Glomerular endothelial cell (primary cell): ENCODE measurements around the gene ELMOD3. TPM values are rescaled to one million over a fixed set of nuclear protein-coding genes. Genes with fewer than 3 reads are reported as not detected.

ENCODE experiments used
- DNase-seq: peaks from one replicate; pipeline ENCODE4 v3.0.0-alpha.2; 2011; ENCODE audit warnings: low read depth, low spot score; ENCODE audit errors: extremely low read depth
- total RNA-seq: library from RNA; depleted of rRNA; stranded (reverse); fragments of >200 nt; gene quantifications from 2 replicates; pipeline ENCODE4 v1.2.3, GENCODE V29; 2015

ELMOD3 gene
- total RNA-seq, 1 donor from 2014 or later, result 13.7 TPM

DNA sequence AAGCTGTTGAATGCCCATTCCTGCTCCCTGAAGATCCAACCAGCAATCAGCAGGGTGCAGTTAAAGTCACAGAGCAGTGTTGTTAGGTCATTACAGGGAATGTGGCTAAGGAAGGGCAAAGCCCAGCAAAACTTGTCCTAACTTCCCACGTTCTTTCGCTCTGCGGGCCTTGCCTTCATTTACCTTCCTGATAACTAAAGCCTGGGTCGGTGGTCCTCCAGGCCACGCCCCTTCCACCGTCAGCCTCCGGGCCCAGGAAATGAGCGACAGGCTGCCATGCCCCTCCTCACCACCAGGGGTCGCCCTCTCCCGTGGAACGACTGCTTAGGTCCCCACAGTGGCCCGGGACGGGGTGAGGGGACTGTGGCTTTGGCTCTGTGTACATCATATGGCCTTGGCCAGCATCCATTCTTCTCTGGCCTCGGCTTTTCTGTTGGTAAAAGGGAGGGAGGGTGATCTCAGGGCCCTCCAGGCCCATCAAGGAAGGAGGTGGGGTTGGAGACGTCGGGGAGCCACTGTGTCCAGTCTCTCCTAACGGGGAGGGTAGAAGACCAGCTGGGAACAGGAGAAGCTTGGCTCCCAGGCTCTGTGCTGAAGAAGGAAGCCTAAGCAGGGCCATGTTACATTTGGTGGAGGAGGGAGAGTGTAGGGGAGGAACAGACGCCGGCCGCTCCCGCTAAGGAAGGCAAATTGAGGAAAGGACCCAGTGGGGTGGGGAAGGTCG, 66.1 kb downstream of the ELMOD3 start:
- DNase-seq, result no peak

DNA sequence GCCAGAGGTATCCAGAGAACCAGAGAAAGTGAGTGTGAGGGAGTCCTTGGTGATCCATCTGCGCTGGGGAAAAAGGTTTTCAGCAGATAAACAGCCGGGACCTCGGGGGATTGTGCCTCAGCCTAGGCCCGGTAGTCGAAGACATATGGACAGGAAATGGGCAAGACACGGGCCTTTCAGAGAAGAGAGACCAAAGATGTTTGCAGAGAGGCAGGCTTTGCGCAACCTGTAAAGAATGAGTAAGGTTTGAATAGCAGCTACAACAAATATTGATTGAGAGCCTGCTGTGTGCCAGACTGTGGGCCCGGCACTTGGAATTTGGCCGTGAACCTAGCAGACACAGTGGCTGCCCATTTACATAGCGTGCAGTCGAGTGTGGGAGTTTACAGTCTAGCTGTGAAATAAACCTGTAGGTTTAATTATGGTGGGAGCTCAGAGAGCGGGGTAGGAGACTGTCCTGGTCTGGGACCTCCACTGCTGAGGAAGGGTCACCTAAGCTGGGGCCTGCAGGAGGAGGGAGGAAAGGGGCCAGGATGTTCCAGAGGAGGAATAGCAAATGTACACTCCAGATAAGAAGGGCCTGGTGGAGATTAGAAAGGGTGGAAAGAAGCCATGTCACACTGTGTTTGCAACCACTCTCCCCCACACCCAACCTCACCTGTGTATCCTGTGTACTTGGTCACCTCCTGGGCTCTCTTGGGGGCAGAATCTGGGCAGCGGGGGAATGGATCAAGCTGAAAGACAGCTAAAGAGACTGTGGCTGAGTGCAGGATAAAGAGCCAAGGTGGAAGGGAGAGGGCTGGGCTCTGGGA, 66.9 kb downstream of the ELMOD3 start:
- DNase-seq, result no peak

DNA sequence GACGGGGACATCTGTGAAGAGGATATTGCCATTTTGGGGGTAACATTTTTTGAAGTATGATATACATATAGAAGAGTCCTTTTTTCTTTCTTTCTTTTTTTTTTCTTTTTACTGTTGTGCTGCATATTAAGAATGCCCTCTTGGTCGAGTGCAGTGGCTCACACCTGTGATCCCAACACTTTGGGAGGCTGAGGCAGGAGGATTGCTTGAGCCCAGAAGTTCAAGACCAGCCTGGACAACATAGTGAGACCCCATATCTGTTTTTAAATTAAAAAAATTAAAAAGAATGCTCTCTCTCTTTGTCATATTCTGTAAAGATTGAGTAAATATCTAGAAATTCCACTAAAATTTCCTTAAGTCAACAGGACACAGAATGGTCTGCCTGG, 67.5 kb downstream of the ELMOD3 start:
- no peak for DNase-seq

DNA sequence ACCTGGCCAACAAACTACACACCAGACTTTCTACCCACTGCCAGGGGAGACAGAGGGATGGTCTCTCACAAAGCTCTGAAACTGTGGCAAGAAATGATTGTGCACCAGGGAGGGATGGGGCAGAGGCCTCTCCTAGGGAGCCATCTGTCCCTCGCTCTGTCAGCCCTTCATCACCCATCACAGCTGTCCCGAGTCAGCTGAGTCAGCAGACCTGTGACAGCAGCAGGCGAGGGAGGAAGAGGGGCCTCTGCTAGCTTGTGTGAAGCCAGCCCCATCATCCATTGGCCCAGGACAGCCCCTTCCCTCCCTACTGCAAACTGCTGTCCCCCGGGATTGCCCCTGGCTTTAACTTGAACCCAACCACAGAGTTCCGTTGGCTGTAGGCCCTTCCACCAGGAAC, 69.0 kb downstream of the ELMOD3 start:
- no peak for DNase-seq

DNA sequence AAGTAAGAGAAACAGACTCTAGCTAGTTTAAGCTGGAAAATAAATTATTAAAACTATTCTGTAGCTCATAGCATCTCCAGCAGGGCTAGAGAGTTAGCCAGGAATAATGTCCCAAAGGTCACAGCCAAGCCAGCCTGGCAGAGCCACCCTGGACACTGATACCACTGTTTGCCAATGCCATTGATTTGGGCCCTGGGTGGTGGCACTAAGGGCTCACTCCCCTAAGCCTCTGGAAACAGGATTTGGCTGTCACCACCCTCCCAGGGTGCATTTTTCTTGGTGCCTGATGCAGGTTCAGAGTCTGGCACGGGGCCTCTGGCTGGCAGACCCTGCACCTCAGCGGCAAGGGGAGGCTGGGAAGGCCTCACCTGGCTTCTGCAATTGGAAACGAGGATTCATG, 71.0 kb downstream of the ELMOD3 start:
- DNase-seq, result no peak

DNA sequence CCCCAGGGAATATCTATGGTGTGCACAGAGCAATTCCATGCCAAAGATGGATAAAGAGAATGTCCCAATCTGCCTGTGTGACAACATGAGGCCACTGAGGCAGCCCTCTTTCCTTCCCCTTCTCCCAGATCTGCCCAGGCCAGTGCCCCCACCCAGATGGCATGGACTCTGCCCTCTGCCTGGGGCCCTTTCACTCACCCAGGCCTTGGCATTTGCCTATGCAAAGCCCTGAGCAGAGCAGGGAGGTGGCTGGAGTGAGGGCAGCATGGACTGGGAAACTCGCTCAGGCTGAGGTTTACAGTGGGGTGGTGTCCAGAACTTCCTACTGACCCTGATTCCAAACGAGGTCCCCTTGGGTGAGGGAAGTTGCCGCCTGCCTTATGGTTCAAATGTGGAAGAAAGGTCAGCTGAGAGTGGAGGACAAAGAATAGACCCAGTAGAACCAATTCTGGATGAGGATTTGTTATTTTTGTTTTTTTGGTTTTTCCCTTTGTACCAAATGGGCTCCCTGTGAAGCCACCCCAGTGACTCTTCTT, 72.8 kb downstream of the ELMOD3 start:
- no peak for DNase-seq

DNA sequence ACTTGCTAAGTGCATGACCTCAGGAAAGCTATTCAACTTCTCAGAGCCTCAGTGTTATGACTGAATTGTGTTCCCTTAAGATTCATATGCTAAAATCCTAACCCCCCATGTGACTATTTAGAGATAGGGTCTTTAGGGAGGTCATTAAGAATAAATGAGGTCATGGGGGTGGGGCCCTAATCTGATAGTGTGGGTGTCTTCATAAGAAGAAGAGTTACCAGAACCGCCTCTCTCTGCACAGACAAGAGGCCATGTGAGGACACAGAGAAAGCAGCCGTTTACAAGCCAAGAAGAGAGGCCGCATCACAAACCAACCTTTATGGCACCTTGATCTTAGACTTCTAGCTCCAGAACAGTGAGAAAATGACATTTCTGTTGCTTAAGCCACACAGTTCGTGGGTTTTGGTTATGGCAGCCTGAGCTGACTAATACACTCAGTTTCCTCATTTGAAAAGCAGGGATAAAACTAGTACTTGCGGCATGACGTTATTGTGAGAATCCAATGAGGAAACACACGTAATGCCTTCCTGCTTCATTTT, 73.8 kb downstream of the ELMOD3 start:
- no peak for DNase-seq

DNA sequence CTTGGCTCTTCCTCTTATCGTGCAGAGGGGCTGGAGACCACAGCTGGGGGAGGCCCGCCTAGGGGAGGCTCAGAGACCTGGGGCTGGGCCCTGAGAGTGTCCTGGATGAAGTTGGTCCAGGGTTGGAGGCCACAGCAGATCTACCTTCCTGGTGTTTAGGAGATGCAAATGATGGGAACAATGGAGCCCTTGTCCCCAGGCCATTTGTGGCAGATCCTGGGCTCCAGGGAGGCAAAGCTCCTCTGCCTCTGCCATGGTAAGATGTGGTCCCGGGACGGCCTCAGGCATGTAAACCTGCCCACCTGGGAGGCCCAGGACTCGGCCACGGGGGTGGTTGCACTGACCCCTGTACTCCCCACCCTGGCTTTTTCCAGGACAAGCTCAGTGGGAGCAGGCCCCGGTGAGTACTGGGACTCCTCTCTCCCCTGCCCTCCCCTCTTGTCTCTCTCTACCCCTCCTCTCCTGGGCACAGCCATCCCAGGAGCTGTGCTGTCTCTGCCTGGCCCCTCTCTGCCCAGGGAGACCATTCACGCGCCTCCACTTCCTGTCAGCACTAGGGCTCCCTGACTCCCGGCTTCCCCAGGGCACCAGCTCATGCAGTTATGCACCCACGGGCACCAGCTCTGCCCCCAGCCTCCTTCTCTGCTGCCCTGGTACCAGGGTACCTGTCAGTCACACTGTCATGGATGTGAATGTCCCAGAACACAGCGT, 74.8 kb downstream of the ELMOD3 start:
- DNase-seq, result no peak

DNA sequence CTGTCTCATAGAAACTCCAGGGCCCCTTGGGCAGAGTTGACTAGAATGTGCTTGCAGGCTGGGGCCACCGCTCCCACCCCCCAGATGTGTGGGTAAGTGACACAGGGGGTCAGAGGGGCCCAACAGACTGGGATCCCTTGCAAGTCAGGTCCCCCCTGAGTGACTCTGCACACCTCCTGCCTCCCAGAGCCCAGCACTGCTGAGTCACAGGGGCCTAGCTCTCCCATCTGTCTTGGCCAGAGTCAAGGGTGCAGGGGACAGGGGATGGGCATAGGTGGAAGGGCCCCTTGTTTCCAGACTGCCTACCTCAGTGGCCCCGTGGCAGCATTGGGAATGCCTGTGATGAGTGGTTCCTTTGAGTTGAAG, 75.3 kb downstream of the ELMOD3 start:
- DNase-seq, result no peak

DNA sequence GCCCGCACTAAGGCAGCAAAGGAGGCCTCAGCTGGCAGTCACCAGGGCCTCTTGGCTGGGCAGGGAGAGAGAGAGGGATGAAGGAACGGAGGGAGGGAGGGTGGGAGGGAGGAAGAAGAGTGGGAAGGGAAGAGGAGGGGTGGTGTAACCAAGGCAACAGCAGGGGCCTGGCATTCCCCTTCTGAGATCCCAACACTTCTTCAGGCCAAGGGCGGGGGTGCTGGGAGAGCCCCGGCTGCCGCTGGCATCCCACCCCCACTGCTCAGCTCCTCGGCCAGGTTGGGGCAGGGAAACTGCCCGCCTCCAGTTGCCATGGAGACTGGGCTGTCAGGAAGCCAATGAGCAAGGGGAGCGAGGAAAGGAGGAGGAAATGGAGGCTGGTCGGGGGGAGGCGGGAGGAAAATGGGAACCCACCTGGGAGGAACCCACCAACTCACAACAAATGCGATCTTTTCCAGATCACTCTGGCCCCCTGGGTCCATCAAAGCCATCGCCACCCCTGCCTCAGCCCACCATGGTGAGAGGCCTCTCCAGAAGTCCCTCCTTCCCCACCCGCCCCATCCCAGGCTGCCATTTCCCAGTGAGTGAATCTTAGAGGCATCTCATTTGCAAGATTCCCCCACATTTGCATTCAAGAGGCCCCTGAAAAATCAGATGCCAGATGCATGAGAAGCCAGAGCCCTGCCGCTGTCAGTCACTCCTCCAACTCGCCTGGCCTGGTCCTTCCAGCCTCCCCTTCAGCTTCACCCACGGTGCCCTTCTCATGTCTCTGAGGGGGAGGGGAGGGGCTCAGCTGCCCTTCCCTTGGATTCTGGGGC, 76.4 kb downstream of the ELMOD3 start:
- no peak for DNase-seq

DNA sequence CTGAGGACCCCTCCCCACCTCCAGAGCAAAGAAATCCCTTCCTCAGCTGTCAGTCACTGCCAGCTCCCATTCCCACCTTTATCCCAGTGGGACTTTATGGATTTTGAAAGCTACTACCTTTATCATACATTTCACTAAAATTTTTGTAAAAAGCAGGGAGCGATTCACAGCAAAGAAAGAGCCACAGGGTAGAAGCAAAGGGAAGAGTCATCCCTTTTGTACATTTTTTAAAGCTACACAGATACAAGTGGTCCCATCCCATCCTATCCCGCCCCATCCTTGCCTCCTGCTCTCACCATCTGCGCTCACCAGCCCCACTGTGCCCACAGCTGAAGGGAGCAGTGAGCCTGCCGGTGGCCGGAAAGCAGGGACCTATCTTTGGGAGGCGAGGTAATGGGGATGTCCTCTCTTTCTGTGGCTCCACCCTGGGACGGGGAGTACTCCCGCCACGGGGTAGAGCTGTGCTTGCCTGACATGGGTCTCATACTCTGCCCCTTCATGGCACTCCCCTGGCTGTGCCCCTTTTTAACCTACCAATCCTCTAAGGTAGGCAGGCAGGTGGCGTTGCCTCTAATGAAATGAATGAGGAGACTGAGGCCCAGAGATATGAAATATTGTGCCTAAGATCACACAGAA, 77.1 kb downstream of the ELMOD3 start:
- no peak for DNase-seq

DNA sequence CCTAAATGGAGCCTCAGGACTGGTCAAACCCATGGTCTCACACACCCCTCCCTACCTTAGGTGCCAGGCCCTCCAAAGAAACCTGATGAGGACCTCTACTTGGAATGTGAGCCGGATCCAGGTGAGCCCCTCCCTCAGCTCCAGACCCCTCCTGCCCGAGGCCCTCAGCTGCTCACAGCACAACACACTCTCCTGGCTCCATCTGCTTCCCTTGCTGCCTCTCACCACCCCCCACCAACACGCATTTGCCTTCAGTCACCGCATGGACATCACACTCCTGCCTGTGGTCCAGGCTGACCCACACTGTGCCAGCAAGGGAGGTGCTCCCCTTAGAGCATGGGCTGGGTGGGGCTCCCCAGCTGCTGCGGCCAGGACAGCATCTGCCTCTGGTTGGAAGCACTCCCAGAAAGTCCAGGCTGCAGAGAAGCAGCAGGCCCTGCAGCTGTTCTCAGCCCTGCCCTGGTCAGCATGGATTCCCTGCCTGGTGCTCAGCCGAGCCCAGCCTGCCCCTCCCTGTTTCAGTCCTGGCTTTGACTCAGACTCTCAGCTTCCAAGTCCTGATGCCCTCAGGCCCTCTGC, 79.0 kb downstream of the ELMOD3 start:
- no peak for DNase-seq

DNA sequence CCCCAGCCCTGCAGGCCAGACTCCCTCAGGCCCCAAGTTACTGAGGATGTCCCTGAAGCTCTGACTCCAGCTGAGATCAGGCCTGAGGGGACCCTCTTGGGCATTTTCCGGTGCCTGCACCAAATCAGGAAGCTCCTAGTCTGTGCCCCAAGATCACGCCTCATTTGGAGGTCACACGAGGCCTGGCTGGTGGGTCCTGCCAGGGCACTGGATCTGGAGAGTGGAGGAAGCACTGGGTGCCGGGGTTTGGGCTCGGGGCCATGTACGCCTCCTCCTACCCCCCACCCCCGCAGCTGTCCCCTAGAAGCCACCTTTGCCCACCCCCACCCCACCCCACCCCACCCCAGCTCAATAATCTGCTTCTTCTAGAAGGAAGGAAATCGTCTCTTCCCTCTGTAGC, 80.1 kb downstream of the ELMOD3 start:
- DNase-seq, result no peak

DNA sequence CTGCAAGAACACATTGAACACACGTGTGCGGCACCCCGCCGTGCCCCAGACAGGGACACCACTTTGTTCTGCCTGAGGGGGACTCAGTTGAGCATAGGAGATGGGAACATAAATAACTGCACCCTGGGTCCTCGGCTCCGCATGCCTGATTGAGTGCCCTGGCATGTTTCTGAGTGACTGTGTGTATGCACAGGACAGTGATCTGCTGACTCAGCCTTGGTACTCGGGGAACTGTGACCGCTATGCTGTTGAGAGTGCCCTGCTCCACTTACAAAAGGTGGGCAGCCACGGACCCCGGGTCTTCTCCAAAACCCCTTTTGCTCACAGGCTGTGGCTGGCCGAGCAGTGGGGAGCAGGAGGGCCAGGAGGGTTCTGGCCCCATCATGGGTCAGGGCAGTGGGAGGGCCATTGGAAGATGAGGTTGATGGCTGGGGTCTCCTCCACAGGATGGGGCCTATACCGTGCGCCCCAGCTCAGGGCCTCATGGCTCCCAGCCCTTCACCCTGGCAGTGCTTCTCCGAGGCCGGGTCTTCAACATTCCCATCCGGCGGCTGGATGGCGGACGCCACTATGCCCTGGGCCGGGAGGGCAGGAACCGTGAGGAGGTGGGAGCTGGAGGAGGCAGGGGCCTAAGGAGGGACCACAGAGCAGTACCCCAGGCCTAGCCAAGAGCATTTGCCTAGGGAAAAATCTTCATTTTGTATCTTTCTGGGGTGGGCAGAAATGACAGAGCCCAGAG, 80.8 kb downstream of the ELMOD3 start:
- DNase-seq, result no peak

DNA sequence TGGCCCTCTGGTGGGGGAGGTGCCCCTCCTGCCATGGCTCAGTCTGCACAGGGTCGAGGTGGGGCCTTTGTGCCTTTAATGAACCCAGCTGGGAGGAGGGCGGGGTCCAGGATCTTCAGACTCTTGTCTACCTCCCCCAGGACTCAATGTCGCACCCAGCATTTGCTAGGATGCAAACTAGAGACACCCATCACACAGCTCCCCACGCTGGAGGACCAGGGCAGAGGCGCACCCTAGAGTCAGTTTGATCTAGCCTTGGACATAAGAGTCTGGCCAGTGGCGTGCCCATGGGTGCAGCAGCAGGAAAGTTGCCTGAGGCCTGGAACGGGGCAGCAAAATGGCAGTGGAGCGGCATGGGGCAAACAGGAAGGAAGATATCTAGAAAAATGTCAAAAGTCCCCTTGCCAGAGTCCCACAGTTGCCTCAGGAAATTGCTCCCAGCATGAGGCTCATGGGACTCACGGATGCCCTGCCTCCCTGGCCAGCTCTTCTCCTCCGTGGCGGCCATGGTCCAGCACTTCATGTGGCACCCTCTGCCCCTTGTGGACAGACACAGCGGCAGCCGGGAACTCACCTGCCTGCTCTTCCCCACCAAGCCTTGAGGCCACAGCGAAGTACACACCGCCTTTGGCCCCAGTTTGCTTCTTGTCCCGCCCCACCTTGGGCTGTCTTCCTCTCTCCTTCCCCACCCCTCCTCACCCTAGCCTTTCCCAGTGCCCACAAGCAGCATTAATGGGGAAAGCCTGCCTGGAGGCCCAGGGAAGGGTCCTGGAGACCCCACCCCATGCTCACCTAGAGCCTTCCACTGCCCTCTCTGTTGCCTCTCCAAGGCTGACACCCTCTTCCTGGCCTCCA, 81.6 kb downstream of the ELMOD3 start:
- no peak for DNase-seq

DNA sequence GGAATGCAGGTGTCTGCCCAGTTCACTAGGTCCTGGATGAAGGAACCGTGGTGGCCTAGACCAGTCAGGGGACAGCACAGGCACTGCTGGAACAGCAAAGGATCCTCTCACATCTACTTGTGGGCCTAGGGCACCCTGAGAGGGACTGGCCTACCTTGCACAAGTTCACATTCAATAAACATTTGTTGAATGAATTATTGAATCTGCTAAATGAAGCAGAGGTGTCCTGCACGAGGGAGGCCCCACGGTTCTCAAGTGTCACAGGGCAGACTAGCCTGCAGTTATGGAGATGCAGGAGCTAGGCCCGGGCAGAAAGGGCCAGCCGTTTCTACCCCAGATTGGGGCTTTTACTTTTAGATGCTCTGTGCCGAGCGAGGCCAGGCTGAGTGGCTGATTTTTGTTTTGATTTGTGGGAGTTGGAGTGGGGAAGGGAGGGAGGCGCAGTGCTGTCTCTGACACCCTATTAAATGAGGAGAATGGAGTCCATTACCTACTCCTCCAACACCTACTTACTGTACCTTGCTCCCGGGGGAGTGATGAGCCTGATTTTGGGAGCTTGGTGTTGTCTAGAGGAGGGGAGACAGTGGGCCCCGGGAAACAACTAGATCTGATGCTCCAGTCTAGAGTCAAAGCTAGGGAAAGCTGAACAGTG, 82.4 kb downstream of the ELMOD3 start:
- no peak for DNase-seq

DNA sequence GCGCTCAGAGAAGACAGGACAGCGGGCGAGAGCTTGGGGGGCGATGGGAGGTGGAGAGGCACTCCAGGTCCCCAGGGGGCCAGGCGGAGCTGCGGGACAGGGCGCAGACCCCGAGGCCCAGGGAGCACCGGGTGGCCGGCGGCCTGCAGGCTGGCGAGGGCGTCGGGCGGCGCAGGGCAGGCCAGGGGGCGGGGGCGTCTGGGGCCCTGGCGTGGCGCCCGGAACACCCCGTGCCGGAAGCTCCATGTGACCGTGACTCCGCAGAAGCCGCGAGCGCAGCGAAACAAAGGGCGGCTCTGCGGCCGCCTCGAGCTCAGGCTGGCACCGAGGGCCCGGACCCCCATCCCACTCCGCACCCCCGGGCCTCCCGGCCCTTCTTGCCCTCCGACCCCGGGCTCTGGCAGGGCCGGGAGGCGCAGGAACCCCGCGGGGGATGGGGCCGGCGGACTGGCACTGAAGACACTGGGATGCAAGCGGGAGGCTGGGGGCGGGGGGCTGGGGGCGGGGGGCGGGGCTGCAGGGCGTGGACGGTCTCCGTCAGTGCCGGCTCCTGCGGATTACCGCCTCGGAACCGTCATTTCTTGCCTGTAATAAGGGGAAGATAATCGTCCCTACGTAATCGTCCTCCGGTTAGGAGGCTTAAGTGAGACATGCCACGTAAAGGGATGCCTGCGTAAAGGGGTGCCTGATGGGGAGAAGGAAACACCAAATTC, 83.1 kb downstream of the ELMOD3 start:
- DNase-seq, result no peak
